ENCODE measurements around the gene ELOVL2.
"Not testable (repeated sequence)": the region's sequence is repeated elsewhere in the genome, so short reads cannot be mapped to it uniquely, and the experiment has no call there.

ELOVL2 gene

DNA sequence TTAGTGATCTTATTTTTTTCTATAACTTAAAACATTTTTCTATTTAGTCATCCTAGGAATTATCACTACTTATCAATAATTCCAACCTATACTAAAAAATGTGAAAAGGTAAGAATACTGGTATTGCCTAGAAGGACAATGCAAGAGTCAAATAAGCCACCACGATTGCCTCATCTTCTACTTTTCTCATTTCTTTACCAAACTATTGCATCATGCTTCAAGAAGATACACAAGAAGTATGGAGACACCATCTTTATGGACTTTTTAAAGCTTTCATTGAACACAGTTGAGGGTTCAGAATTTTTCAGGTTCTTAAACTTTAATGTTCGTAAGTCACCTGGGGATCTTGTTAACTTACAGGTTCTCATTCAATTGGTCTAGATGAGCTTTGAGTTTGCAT is 25.9 kb downstream of the ELOVL2 start:
- DNase-seq, result no peak

DNA sequence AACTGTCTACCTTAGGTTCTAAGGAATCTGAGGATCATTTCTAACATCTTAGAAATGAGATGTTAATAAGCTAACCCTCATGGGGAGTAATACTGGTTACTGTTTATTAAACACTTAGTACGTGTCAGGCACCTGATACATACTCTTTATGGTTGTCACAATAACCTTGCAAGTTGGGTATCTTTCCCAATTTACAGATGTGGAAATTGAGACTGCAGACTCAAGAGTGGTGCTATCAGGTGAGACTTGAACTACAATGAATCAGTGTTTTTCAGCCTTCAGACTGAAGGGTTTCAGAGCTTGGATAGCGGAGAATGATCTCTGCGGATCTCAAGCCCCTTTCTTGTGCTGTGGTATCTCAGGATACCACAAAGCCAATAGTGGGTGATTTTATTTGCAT is 27.0 kb downstream of the ELOVL2 start:
- DNase-seq, result no peak

DNA sequence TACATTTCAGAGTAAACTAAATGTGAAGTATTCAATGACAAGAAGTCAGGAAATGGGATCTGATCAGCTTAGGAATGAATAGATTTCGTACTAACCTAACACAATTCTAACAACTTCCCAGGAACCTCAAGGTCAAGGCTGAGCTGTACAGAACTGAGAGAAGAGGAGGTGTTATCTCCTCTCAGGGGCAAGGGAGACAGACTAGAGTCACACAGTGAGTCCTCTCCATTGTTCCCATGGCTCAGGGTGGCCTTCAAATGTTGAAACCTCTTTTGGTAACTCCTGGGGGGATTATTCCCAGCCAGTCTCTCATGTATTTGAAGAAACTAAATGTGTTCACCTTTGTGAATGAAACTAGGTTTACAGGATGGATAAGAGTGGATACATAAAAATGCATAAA is 27.7 kb downstream of the ELOVL2 start:
- no peak for DNase-seq

DNA sequence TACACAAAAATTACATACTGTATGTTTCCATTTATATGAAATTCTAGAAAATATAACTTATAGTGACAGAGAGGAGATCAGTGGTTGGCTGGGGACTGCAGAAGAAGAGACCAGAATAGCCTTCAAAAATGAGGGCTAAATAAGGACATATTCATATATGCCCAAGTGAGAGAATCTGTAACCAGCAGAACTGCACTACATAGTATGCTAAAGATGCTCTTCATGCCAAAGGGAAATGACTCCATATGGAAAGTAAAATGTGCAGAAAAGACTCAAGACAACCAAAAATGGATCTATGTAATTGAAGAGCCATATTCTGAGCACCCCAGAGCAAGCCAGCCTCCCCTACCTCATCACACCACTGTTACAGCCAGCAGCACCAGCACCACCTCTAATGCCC is 29.0 kb downstream of the ELOVL2 start:
- no peak for DNase-seq

DNA sequence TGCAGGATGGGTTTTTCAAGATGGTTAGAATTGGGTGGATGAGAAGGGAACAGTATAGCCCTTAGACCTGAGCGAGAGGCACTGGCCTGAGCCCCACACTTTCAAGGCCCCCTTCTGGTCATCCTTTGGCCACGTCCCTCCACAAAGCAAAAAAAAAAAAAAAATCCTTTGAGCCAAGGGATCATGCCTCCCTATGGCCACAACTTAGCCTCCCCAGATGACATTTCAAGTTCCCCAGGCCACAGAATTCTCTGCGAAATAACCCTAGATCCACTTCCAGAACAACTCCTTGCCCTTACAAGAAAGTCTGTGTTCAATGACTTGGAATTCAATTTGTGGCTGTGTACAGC is 30.4 kb downstream of the ELOVL2 start:
- DNase-seq, result no peak

DNA sequence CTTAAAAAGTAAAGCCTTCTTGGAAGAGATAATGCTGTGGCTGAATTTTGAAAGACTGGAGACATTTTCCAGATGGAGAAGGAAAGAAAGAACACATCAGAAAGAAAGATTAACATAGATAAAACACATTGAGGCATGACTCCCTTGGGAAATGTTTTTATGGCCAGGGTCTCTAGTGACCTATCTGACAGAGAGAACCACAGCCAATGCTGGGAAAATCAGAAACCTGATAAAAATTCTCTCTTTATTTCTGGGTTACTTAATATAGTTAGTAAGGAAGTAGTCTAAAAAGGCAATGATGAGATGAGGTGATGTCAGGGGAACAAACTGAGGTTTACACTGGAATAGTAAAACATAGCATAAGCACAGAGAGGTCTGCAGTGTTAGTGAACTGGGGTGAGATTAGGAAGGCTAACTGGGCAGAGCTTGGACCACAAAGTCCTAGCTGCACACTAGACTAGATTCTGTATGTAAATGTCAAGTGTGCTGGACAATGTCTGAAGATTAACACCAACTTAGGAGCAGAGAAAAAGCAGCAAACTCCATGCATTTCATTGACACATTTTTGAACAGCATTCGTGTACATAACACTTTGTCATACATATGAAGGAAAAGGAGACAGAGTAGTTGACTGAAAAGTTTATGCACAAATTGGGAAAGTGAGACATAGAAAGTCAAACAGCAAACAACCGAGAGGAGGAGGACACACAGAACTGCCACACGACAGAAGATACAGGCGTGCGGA is 31.0 kb downstream of the ELOVL2 start:
- DNase-seq, result no peak

DNA sequence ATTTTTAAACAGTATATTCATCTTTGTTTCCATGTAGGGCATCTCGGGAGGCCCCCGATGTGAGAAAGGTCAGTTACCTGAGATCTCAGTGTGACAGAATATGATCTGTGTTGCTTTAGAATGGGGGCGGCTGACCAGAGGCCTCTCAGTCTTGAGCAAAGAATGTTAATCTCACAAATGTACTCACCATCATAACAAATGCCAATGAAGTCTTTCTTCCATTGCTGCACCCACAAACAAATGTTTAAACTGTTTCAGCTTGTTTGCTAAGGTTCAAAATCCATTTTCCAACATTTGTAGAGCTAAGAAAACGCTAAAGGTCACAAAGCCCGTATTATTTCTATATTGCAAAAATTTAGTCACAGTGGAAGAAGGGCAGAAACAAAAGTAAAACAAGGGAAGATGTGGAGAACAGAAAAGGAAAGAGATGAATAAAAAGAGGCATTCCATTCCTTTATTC is 31.8 kb downstream of the ELOVL2 start:
- no peak for DNase-seq

DNA sequence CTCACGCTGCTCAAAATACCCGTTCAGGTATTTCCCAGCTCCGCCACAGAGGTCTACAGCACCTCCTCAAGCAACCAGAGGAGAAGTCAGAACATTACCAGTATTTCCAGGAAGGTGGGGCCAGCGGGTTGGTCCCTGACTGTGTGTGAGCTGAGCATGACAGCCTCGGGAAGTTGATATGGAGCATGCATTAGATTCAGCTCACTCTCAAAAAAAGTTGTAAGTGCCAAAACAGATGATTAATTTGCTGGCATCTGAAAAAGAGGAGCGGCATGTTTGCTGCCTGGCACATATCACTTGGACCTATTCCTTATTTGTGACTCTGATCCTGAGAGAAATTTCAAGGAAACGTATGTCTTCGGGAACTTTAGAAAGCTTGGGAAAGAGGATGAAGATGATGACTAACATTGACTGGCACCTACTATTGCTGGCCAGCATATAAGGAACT is 32.3 kb downstream of the ELOVL2 start:
- no peak for DNase-seq

DNA sequence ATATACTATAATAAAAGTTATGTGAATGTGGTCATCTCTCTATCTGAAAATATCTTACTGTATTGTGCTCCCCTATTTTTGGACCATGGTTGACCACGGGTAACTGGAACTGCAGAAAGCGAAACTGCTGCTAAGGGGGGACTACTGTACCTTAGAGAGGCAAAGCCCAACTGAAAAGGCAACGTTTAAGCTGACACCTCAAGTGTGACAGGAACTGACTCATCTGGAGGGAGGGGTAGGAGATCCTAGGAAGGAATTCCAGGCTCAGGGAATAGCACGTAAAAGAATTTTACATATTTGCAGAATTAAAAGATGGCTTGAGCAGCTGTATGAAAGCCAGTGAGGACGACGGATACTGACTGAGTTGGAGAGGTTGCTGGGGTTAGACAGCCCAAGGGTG is 34.8 kb downstream of the ELOVL2 start:
- DNase-seq, result no peak

DNA sequence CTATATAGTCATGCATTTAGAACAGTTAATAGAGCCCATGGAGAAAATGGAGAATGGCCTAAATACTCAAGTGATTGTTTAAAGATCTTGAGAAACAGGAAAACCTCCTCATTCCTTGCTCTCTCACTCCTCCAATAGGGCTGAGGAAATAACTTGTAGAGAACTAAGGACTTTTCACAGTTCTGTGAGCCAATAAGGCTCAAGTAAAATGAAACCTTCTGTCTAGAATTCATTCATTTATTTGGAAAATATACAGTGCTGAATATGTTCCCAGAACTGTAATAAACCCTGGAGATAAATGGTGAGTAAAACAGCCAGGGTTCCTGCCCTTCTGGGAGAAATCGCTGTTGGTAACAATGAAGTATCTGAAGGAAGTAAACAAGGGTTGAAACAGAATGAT is 35.3 kb downstream of the ELOVL2 start:
- no peak for DNase-seq

DNA sequence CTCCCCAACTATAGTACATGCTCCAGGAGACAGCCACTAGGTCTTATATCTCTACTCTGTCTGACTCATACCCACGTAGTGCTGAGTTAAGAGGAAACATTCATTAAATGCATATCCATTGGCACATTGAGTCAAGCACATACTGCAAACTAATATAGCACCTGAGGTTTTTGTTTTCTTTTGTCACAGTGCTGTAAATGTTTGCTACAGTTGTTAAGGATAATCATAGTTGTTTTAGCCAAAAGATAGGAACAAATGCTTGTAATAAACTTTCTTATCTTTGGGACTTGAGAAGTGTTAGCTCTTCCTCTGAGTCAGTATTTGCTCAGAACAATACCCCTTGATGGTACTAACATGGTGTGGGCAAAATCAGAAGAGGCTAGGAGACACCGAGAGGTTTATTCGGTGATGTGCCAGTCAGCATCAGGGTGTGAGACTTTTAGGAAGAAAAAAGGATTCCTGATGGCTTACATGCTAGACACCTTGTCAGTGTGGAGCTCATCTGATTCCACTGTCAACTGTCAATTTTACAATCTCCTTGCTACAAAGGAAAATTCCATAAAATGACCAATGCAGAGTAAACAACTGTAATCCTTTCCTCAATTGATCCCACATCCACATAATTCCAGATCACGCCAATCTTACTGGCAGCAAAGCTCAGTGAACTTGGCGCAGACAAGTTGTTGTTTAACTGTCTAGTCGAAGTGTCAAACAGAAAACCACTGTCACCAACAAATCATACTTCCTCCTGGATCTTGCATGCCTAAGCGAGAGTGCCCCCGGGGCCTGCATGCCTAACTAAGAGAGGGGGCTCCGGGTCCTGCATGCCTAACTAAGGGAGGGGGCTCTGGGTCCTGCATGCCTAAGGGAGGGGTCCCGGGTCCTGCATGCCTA is 36.1 kb downstream of the ELOVL2 start:
- DNase-seq, result no peak

DNA sequence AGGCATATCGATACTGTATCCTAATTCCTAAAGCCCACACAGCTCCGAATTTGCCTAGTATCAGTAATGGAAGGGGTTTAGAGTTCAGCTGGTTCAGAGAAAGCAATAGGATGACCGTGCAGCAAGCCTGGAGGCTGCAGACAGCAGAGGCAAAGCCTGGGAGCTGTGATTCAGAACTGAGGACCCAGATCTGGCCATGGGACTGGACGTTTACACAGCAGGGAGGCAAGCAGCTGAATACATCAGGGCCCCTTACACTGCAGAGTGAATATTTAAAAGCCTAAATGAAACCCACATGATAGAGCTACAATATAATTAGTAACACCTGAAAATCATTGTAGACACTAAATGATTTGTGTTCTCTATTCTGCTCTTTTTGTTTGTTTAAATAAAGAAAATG is 38.0 kb downstream of the ELOVL2 start:
- peak in 1 of 2 experiments; percentile 1 for DNase-seq

DNA sequence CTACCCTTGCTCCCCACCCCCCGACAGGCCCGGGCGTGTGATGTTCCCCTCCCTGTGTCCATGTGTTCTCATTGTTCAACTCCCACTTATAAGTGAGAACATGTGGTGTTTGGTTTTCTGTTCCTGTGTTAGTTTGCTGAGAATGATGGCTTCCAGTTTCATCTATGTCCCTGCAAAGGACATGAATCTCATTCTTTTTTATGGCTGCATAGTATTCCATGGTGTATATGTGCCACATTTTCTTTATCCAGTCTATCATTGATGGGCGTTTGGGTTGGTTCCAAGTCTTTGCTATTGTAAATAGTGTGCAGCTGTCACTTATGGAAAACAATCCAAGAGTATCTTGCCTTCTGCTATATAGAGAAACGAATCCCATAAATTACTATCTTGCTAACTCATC is 40.8 kb downstream of the ELOVL2 start:
- not testable (repeated sequence) for DNase-seq

DNA sequence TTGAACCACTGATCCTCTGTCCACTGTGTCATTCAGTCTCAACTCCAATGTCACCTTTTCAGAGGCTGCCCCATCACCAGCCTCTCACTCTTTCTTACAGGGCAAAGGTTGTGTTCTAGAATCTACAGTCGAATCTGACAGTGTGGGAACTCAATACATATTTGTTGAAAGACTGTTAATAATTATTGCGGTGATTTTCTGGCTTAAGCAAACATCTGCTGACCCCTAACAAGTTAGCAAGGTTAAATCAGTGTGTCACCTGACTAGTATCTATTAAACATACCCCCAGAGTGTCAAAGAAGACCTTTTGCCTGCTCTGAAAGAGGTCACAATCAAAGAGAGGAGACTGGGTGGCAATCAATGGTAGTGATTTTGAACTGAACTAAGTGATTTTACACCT is 41.9 kb downstream of the ELOVL2 start:
- DNase-seq, result no peak

DNA sequence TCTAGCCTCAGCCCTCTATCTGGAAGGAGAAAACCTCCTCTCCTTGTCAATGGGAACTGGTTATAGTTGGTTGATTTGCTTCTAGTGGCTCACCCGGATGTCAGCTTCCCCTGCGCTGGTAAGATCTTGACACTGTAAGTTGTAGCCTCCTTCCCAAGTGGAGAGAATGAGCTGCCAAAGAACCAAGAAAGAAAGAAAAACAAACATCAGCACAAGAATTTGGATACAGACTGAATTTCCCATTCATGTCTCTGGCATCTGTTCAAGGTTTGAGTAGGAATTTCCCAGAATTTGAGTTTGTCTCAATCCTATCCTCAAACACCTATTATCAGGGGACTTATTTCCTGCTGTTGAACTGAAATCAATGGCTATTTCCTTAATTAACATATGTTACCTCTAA is 44.1 kb downstream of the ELOVL2 start:
- no peak for DNase-seq

DNA sequence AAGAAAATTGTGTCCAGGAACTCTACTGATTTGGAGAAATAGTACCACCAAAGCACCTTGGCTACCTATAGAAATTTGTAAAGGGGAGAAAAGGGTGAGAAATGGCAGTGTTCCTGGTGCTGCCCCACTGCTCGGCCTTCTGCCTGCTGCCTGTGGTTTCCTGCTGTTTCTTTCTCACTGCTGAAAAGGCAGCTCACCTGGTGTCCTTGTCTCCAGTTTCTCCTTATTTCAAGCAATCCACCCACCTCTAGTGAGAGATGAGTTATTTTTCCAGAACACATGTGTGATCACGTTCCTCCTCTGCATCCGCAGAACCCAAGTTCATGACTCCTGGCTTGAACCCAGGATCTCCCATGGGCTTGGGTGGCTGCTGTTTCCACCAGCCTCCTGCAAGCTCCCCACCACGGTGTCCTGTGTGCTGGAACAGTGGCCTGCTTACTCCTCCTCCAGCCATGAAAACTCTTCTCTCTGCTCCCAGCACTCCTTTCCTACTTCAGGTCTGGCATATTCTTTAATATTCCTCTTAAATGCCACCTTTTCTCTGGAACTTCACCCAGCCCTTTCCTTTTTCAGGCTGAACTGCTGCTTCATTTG is 48.9 kb downstream of the ELOVL2 start:
- no peak for DNase-seq

DNA sequence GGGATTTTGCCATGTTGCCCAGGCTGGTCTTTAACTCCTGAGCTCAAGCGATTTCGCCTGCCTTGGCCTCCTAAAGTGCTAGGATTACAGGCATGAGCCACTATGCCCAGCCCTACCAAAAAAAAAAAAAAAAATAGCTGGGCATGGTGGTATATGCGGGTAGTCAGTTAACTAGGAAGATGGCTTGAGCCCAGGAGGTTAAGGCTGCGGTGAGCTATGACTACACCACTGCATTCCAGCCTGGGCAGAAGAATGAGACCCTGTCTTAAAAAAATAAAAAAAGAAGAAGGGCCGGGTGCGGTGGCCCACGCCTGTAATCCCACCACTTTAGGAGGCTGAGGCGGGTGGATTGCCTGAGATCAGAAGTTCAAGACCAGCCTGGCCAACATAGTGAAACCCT is 50.2 kb downstream of the ELOVL2 start:
- no peak for DNase-seq

DNA sequence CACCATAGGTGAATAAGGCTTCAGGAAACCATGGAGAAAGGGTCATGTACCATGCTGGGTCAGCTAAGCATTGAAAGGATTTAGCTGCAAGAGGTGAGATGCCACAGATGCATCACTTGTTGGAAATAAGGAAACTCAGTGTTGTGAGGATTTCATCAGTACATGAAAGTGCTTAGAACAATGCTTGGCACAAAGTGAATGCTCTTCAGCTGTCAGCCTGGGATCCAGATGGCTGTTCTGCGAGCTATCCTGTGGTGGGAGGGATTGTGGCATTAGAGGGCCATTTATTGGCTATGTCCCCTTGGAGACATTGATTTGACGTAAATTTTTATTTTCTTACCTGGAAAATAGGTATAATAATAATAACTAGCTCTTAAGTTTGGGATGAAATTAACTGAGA is 53.0 kb downstream of the ELOVL2 start:
- no peak for DNase-seq

DNA sequence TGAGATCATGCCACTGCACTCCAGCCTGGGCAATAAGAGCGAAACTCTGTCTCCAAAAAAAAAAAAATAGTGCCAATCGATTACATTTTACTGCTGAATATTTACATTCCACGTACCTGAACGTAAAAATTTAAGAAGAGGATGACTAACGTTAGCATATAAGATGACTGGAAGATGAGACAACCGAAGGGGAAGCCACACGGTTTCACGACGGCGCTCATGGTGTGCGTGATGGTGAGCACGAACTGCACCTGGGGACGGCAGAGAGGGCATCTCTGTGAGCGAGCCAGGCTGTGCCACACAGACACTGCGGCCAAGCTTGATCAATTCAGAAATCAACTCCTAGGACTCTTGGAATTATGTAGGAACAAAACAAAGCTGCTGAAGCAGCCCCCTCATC is 54.5 kb downstream of the ELOVL2 start:
- DNase-seq, result no peak

DNA sequence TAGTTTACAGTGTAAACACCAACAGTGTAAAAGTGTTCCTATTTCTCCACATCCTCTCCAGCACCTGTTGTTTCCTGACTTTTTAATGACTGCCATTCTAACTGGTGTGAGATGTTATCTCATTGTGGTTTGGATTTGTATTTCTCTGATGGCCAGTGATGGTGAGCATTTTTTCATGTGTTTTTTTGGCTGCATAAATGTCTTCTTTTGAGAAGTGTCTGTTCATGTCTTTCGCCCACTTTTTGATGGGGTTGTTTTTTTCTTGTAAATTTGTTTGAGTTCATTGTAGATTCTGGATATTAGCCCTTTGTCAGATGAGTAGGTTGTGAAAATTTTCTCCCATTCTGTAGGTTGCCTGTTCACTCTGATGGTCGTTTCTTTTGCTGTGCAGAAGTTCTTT is 59.1 kb downstream of the ELOVL2 start:
- DNase-seq, result not testable (repeated sequence)

DNA sequence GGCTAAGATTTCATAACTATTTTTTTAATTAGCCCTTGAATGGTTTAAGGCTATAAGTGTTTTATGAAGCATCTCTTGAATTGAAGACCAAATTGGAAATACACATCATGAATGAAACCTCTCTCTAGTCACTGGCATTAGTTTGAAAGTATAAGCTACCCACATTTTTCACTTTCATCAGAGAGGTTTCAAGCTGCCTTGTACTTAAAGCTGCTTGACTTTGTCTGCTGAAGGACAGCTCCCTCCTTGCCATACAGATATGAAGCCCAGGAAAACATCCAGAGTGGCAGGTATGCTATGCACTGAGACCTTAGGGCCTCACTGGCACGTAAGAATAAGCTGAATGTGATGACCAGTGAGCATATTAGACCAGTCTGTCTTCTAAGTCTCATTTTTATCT is 62.7 kb downstream of the ELOVL2 start:
- no peak for DNase-seq

DNA sequence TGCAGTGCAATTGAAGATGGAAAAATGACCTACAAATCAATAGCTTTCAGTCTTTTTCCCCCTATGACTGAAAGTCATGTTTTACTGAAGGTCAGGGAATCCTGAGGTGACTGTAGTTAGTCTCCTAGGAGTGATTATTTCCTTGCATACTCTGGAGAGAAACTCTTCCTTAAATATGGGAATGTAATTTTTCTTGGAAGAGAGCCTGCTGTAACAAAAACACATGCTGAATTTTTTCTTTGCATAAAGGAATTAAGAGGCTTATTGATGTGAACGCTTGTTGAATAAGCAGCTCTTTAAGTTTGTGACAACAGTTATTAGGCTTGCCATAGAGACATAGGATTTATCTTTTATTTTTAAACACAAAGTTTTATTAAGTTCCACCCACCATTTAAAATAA is 64.5 kb downstream of the ELOVL2 start:
- no peak for DNase-seq

DNA sequence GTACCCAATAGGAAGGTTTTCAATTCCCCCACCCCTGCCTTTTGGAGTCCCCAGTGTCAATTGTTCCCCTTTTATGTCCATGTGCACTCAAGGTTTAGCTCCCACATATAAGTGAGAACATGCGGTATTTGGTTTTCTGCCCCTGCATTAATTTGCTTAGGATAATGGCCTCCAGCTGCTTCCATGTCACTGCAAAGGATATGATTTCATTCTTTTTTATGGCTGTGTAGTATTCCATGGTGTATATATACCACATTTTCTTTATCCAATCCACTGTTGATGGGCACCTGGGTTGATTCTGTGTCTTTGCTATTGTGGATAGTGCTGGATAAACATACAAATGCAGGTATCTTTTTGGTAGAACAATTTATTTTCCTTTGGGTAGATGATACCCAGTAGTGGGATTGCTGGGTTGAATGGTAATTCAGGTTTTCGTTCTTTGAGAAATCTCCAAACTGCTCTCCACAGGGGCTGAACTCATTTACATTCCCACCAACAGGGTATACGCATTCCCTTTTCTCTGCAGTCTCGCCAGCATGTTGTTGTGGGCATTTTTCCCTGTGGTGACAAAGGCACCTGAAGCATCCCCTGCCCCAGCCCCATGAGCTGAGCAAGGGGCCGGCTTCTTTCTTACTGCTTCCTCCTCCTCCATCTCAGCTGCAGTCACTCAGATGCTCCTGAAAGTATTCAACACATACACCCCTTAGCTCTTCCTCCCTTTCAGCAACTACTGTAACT is 66.7 kb downstream of the ELOVL2 start:
- no peak for DNase-seq

All from SHP77 (cell line).